HG03108 (cell line): ENCODE data around the gene RABGAP1L.
"Not testable (repeated sequence)": the region's sequence is repeated elsewhere in the genome, so short reads cannot be mapped to it uniquely, and the experiment has no call there.

Experiments
- ATAC-seq: cut with Tn5 transposase; IDR thresholded peaks from one replicate; pipeline ENCODE4 v1.9.1; 2021; ENCODE audit warnings: moderate library complexity; ENCODE audit not compliant: unreplicated experiment

RABGAP1L gene

GRCh38 chr1:174550296-174550695 lies 391.0 kb downstream of the RABGAP1L start:
- no peak for ATAC-seq

GRCh38 chr1:174556392-174556791 lies 397.1 kb downstream of the RABGAP1L start:
- no peak for ATAC-seq

DNA sequence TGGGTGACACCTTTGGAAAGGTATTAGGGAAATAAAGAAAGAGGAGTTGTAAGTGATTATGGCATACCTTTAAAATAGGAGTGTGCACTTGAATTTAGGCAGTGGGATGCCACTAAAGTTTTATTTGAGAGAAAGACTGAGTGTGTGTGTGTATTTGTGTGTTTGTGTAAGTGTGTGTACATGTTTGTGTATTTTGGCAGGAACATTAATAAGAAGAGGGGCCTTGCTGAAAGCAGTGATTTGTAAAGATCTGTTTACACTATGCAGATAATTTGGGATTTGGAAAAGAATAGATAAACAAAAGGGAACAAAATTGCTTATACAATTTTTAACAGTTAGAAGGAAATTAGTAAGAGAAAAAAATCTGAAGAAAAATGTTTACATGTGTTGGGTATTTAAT lies 409.2 kb downstream of the RABGAP1L start:
- ATAC-seq: no peak

DNA sequence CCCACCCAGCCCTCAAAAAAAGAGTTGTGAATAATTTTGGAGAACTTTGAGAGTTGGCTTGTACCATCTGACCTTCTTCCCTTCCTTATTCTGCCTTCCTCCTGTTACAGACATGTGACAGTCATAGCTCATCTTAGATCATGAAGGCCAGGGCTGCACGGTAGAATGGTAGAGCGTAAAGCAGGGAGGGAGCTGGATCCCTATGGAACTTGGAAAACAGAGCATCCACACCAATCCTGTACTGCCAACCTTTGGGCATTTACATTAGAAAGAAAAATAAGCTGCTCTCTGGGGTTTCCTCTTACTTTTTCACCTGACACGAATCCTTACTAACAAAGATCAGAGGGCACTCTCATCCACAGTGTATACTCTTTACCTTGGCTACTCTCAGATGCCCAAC lies 409.9 kb downstream of the RABGAP1L start:
- no peak for ATAC-seq

- ATAC-seq: no peak
Measured at GRCh38 chr1:174572771-174573170, 413.5 kb downstream of the RABGAP1L start.

GRCh38 chr1:174576120-174576519 lies 416.8 kb downstream of the RABGAP1L start:
- ATAC-seq: not testable (repeated sequence)

DNA sequence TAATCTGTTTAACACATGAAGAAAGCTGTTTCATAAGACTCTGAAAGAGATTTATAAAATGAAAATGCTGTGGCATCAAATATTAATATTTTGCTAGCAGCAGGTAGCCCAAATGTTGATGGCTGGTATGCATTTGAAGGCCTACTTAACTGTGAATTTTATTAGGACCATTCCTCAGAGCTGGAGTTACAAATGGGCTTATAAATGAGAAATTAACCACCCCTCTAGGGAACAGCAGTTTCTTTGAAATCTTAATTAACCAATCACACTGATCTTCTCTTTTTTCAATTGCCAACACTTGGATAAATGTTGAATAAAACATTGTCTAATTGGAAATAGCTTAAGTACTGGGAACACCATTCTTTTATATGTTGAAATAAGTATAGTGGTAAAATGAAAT lies 418.4 kb downstream of the RABGAP1L start:
- ATAC-seq: no peak

DNA sequence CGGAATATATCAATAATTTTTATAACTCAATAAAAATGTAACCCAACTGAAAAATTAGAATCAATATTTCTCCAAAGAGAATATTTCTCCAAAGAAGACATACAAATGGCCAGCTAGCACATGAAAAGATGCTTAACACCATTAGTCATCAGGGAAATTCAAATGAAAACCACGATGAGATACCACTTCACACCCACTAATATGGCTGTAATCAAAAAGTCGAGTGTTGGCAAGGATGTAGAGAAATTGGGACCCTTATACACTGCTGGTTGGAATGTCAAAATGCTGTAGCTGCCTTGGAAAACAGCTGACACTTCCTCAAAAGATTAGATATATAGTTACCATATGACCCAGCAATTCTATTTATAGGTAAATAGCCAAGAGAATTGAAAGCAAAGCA lies 421.5 kb downstream of the RABGAP1L start:
- no peak for ATAC-seq

- ATAC-seq: no peak
Measured at GRCh38 chr1:174583316-174583715, 424.0 kb downstream of the RABGAP1L start.

- ATAC-seq: no peak
Measured at GRCh38 chr1:174584071-174584470, 424.8 kb downstream of the RABGAP1L start.

GRCh38 chr1:174588618-174589017 lies 429.3 kb downstream of the RABGAP1L start:
- not testable (repeated sequence) for ATAC-seq

- no peak for ATAC-seq
Measured at GRCh38 chr1:174605198-174605597, 445.9 kb downstream of the RABGAP1L start.

DNA sequence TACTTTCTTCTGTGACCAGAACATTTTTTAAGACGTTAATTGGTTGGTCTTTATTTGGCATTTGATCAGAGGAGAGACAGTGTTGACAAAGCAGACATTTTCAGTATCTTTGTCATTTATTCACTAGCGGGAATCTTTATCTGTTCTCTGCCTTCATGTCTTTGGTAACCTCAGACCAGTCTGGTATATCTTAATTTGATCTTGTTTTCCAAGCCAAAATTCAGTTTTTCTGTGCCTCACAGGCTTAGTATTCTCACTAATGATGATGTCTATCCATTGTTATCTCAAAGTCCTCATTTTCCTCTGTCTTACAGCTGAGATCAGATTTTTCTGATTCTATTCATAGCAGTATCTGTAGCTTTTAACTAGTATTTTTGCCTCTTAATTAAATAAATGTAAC lies 447.2 kb downstream of the RABGAP1L start:
- ATAC-seq: no peak

GRCh38 chr1:174617905-174618304 lies 458.6 kb downstream of the RABGAP1L start:
- ATAC-seq: not testable (repeated sequence)

- ATAC-seq: no peak
Measured at GRCh38 chr1:174623324-174624035, 464.2 kb downstream of the RABGAP1L start.

GRCh38 chr1:174626031-174627025 lies 467.0 kb downstream of the RABGAP1L start:
- ATAC-seq: no peak

DNA sequence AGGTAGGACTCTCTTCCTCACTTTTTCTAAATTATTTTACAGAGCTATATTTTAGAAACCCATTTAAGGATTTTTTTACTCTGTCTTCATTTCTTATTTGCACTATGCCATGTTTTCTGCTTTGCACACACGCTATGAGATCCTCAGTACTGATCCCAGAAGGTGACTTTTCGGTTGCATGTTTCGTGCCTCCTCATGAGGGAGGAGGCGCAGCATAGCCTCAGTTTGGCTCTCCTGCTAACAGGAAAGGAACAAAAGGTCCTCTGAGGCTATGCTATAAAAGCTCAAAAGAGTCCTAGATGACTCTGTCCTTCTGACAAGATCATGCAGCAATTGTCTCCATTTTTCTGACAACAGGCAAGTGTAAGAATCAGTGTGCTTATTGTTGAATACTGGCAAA lies 478.2 kb downstream of the RABGAP1L start:
- ATAC-seq: no peak

GRCh38 chr1:174639461-174639860 lies 480.1 kb downstream of the RABGAP1L start:
- no peak for ATAC-seq

DNA sequence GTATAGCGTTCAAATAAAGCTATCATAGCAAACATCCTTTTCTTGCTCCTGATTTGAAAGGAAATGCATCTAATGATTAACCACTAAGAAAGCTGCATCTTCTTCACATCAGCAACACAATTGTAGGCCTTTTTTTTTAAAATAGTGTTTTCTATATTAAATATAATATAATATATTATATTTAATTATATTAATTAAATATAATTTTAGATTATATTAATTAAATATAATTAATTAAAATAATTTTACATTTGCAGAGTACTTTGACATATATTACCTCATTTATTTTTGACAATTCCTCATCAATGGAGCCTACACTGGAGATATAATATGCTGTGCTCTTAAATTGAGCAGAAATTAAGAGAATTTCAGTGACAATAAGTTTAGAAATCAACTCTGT lies 481.5 kb downstream of the RABGAP1L start:
- ATAC-seq: no peak

DNA sequence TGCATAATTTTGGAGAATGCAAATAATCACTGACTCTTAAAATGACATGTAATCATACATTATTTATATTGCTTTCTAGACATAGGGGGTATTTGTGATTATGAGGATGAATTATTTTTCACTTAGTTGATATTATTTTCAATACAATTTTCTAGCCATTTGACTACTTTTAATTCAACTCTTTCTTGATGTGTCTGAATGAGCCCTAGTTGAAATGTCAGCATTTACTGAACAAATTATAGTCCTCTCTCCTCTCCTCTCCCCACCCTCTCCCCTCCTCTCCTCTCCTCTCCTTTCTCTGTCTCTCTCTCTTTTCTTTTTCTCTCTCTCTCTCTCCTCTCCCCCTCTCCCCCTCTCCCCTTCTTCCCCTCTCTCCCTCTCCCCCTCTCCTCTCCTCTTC lies 483.1 kb downstream of the RABGAP1L start:
- ATAC-seq: no peak

DNA sequence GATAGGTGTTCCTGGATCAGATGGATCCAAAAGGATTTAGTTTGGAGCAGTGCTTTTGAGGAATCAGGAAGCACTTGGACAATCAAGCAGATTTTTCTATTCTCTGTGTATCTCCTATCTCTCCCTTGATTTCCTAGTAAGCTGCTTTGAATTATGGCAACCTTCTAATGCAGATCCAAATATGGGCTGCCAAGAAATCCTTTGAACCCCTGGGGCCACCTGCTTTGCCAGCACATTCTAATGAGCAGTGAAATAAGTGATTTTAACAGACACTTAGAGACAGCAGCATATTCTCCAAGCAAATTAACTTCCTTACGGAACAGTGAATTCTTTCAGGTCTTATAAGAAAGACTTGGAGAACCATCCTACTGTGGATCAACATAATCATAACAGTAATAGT lies 483.9 kb downstream of the RABGAP1L start:
- no peak for ATAC-seq

GRCh38 chr1:174649572-174649971 lies 490.3 kb downstream of the RABGAP1L start:
- not testable (repeated sequence) for ATAC-seq
